IPS-18c (cell line): Measurements from ENCODE around the gene TMTC1.
A peak's percentile ranks its signal among the peaks of the same experiment; 100 is the strongest.
"Not testable (repeated sequence)": the region's sequence is repeated elsewhere in the genome, so short reads cannot be mapped to it uniquely, and the experiment has no call there.

Source experiments
- H3K4me3 ChIP-seq: 2 replicates; pipeline ENCODE4 v1.7.0; 2013; ENCODE audit warnings: low read depth, mild to moderate bottlenecking, low read length, moderate library complexity; ENCODE audit not compliant: insufficient read depth
- H3K9me3 ChIP-seq: one replicate; pipeline ENCODE4 v1.6.1; 2013; ENCODE audit warnings: mild to moderate bottlenecking, low read length, moderate library complexity; ENCODE audit not compliant: control insufficient read depth, insufficient read depth

TMTC1 gene

GRCh38 chr12:29783773-29784666, at the start of gene TMTC1:
Gene TMTC1, minus strand, starts transcription at chr12:29783942. Its CDS starts 191 bp downstream, at chr12:29783751.
- no peaks in the 10 kb centered on the region for H3K9me3 ChIP-seq
- H3K4me3 ChIP-seq, result peak within 1 kb of the TSS; percentile 59

DNA sequence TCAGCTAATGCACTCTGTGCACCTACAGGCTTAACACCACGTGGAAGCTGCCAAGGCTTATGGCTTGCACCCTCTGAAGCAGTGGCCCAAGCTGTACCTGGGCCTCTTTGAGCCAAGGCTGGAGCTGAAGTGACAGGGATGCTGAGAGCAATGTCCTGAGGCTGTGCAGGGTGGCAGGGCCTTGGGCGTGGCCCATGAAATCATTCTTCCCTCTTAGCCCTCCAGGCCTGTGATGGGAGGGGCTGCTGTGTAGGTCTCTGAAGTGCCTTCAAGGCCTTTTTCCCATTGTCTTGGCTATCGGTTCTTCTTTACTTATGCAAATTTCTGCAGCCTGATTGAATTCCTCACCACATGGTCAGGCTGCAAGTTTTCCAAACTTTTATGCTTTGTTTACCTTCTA, 47.4 kb upstream of the TMTC1 start:
- Histone ChIP-seq H3K4me3 (no peak overlapping the region; the same call in 1 of the 2 replicates), H3K9me3 (peaks cover 6% of the 10 kb centered on the region)

DNA sequence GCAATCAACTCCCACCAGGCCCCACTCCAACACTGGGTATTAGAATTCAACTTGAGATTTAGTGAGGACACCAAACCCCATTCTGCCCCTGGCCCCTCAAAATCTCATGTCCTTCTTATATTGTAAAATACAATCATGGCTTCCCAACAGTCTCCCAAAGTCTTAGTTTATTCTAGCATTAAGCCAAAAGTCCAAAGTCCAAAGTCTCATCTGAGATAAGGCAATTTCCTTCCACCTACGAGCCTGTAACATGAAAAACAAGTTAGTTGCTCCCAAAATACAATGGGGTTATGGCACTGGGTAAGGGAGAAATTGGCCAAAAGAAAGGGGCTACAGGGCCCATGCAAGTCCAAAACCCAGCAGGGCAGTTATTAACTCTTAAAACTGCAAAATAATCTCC, 46.6 kb upstream of the TMTC1 start:
- H3K4me3 ChIP-seq, result no peak overlapping the region
- peaks cover 6% of the 10 kb centered on the region for H3K9me3 ChIP-seq

DNA sequence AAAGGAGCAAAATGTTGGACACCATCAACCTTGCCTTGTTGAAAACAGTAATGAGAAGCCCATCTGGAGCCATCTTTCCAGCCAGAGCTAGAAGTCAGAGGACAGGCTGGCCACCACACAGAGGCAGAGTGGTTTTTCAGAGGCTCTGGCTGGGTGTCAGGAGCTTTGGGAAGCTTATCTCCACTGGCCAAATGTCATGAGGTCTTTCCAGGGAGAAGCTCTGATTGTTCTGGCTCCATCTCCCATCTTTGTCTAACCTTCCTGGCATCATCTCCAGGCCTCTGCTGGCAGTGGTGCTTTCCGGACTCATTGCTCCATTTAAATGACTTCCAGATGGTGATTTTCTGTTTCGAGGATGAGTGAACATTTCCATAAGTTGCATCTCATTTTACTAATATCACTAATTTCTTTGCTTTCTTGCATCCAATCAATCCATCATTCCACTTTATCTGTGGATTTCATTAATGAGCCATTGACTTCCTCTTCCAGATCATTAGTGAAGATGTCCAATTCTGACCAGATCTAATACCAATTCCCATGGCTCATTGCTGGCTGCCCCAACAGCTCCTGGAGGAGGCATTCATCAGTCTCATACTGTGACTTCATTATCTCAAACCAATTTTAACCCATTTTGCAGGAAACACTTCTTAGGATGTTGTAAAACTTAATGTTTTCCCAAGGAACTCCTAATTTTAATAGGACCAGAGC, 35.3 kb upstream of the TMTC1 start:
- H3K9me3 ChIP-seq, result no peaks in the 10 kb centered on the region

DNA sequence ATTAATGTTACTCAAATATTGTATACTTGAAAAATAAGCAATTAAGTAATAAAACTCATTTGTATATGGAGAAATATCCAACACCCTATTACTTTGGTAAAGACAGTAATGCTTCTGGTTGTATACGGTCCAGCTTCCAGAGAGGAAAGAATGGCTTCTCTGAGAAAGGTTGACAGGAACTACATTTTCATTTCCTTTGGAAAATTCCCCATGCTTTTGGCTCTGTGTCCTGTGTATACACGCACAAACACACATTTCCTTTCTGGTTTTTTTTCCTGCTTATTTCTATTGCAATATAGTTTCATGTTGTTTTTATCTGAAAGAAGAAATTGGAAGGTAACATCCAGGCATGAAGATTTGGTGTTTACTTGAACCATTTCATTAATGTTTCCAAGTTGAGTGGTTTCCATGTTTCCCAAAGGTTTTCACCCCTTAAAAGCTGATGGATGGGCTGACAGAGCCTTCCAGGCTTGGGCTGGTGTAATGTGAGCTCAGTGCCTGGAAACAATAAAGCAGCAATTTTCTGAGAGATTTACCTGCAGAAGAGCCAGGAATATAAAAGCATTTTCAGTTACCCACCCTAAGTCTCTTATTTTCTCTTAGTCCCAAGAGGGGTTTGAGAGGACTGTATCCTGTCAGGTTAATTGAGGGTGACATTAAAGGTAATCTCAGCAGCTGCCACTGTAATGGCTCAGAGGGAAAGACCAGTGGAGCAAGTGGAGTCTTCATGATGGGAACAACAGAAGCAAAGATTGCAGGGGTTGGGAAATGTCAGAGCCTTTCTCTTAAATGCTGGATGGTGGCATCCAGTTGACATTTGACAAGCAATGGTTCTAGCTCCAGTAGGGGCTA, 33.4 kb upstream of the TMTC1 start:
- Histone ChIP-seq H3K9me3 (no peaks in the 10 kb centered on the region), H3K4me3 (no peak overlapping the region)

More for the DNA sequence above, 35.3 kb upstream of the TMTC1 start:
- H3K4me3 ChIP-seq, result no peak overlapping the region

GRCh38 chr12:29809616-29810361, 26.0 kb upstream of the TMTC1 start:
- not testable (repeated sequence) for H3K4me3 ChIP-seq, H3K9me3 ChIP-seq

GRCh38 chr12:29807129-29807528, 23.4 kb upstream of the TMTC1 start:
- no peak overlapping the region for H3K4me3 ChIP-seq
- H3K9me3 ChIP-seq, result no peaks in the 10 kb centered on the region

GRCh38 chr12:29804019-29804418, 20.3 kb upstream of the TMTC1 start:
- no peak overlapping the region for H3K4me3 ChIP-seq
- no peaks in the 10 kb centered on the region for H3K9me3 ChIP-seq

GRCh38 chr12:29799591-29799990, 15.8 kb upstream of the TMTC1 start:
- H3K9me3 ChIP-seq, result no peaks in the 10 kb centered on the region

GRCh38 chr12:29797565-29798355, 14.0 kb upstream of the TMTC1 start:
- no peak overlapping the region for H3K4me3 ChIP-seq

More at GRCh38 chr12:29799591-29799990, 15.8 kb upstream of the TMTC1 start:
- no peak overlapping the region for H3K4me3 ChIP-seq

DNA sequence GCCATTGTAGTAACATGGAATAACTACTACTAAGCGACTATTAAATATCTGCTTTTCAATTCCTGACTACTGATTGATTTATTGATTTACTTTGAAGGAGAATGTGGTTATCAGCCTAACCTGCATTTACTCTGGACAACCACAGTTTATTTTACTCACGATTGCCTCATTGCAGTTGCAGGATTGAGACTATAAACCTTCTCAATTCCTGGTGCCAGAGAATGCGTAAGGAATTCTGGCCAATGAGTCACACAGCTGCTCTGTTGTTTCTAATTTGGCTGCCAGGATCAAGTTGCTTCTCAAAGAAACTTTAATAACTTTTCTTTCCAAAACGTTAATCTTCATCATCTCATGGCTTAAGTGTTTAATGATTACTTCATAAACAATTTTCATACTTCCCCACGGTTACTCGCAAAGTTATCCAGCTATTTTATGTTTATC, 13.1 kb upstream of the TMTC1 start:
- no peak overlapping the region for H3K4me3 ChIP-seq
- peaks cover 5% of the 10 kb centered on the region for H3K9me3 ChIP-seq

More at GRCh38 chr12:29797565-29798355, 14.0 kb upstream of the TMTC1 start:
- H3K9me3 ChIP-seq, result no peaks in the 10 kb centered on the region

DNA sequence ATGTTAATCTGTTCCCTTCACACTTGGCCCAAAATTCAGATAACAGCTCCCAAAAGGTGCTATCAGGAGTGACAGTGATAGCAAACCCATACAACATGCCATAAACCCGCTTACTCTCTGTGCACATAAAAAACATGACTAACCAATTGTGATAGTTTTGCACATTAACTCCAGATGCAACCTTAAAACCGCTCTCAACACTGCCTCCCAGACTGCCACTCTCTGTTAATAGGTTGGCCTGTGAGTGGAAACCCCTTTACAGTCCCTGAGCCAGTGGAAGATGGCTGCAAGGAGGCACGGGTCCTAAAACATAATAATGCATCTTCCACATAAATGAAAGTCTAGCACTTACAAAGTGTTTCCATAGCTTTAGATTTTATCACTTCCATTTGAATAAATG, 12.0 kb upstream of the TMTC1 start:
- Histone ChIP-seq H3K4me3 (no peak overlapping the region), H3K9me3 (peaks cover 5% of the 10 kb centered on the region)

GRCh38 chr12:29794862-29795261, 11.1 kb upstream of the TMTC1 start:
- no peak overlapping the region for H3K4me3 ChIP-seq

GRCh38 chr12:29792853-29793252, 9.1 kb upstream of the TMTC1 start:
- Histone ChIP-seq H3K9me3 (peaks cover 5% of the 10 kb centered on the region), H3K4me3 (no peak overlapping the region; the same call in 1 of the 2 replicates)

More at GRCh38 chr12:29794862-29795261, 11.1 kb upstream of the TMTC1 start:
- peaks cover 5% of the 10 kb centered on the region for H3K9me3 ChIP-seq

DNA sequence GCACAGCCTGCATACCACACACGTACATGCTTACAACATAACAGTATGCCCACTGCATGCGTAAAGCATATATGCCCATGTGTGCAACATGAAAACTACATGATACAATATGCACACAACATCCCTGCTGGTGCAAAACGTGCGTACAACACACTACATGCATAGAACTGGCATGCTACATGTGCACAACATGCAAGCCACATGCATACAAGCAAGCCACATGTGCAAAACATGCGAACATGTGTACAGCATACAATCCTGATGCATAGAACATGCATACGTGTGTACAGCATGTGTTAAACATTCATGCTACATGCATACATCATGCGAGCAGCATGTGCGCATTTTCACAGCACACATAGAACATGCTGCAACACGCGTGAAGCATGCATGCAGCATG, 8.4 kb upstream of the TMTC1 start:
- H3K9me3 ChIP-seq, result peaks cover 5% of the 10 kb centered on the region

More for the DNA sequence above, 8.4 kb upstream of the TMTC1 start:
- no peak overlapping the region for H3K4me3 ChIP-seq
